OCI-LY7 (cell line): ENCODE measurements around the gene RNU6-8. TPM values are rescaled to one million over a fixed set of nuclear protein-coding genes. Genes with fewer than 3 reads are reported as not detected.

Experiments
- BruUV-seq: library from RNA; stranded (reverse); fragments of 400-500 nt; replicated peaks from 2 replicates; lab custom pipeline; 2021; lab: Mats Ljungman, UMichigan
- CTCF ChIA-PET: fragments of 300-600 bp; sonication (Branson Sonifier 250); formaldehyde crosslinking; loops from one replicate; lab custom pipeline; 2022; ENCODE audit warnings: antibody characterized with exemption; ENCODE audit not compliant: unreplicated experiment; lab: Charles Lee
- POLR2A ChIA-PET: fragments of 300-600 bp; sonication (Branson Sonifier 250); formaldehyde crosslinking; loops from one replicate; lab custom pipeline; 2022; ENCODE audit warnings: antibody characterized with exemption; lab: Charles Lee
- DNase-seq: peaks from one replicate; pipeline ENCODE4 v3.0.0-alpha.2; 2015; ENCODE audit warnings: low spot score
- H2AFZ ChIP-seq: fragments of 200-600 bp; sonication (generic), shearing (Covaris generic); 2 replicates; pipeline ENCODE4 v1.6.1; 2014; ENCODE audit warnings: mild to moderate bottlenecking, antibody characterized with exemption, low read length, moderate library complexity
- H3K27ac ChIP-seq: fragments of 200-600 bp; sonication (generic); 2 replicates; pipeline ENCODE4 v1.5.1; 2014; ENCODE audit warnings: mixed run types, low read depth, mild to moderate bottlenecking, moderate library complexity, low read length, inconsistent platforms; ENCODE audit not compliant: poor library complexity, severe bottlenecking
- H3K36me3 ChIP-seq: fragments of 200-600 bp; sonication (generic); 2 replicates; pipeline ENCODE4 v1.6.1; 2014; ENCODE audit warnings: mild to moderate bottlenecking, antibody characterized with exemption, low read length, moderate library complexity, mixed read lengths; ENCODE audit not compliant: insufficient read depth
- H3K4me1 ChIP-seq: fragments of 200-600 bp; sonication (generic); 2 replicates; pipeline ENCODE4 v1.5.1; 2014; ENCODE audit warnings: mild to moderate bottlenecking, low read length; ENCODE audit not compliant: insufficient read depth, poor library complexity, severe bottlenecking
- H3K4me2 ChIP-seq: fragments of 200-600 bp; sonication (generic); 2 replicates; pipeline ENCODE4 v1.6.1; 2014; ENCODE audit warnings: mild to moderate bottlenecking, low read length
- H3K4me3 ChIP-seq: fragments of 200-600 bp; sonication (generic); 2 replicates; pipeline ENCODE4 v1.5.1; 2014; ENCODE audit warnings: mild to moderate bottlenecking, low read depth, low read length; ENCODE audit not compliant: poor library complexity, severe bottlenecking
- H3K79me2 ChIP-seq: fragments of 200-600 bp; sonication (generic); 2 replicates; pipeline ENCODE4 v1.6.1; 2016; ENCODE audit warnings: low read depth, mild to moderate bottlenecking, low read length, moderate library complexity, mixed read lengths; ENCODE audit not compliant: insufficient read depth
- H3K9me2 ChIP-seq: fragments of 200-600 bp; sonication (generic); 2 replicates; pipeline ENCODE4 v1.6.1; 2016; ENCODE audit warnings: mild to moderate bottlenecking, low read length, mixed read lengths; ENCODE audit not compliant: insufficient read depth
- H3K9me3 ChIP-seq: fragments of 200-600 bp; sonication (generic); 2 replicates; pipeline ENCODE4 v1.6.1; 2014; ENCODE audit warnings: mild to moderate bottlenecking, mixed run types, low read length, mixed read lengths
- H4K20me1 ChIP-seq: fragments of 200-600 bp; sonication (generic); 2 replicates; pipeline ENCODE4 v1.6.1; 2014; ENCODE audit warnings: mild to moderate bottlenecking, antibody characterized with exemption, low read length, moderate library complexity, mixed read lengths; ENCODE audit not compliant: insufficient read depth
- EZH2phosphoT487 ChIP-seq: fragments of 200-600 bp; sonication (generic); IDR thresholded peaks from 2 replicates; pipeline ENCODE4 v1.6.1; 2018; ENCODE audit warnings: low read depth, borderline replicate concordance, mild to moderate bottlenecking, mixed run types, antibody characterized with exemption, low read length, moderate library complexity, mixed read lengths
- intact Hi-C: fragments of 100-400 bp; cut with micrococcal nuclease; formaldehyde crosslinking; loops from one replicate; pipeline ENCODE4 v1.10.0; 2022; ENCODE audit not compliant: unreplicated experiment
- total RNA-seq, 2 experiments: library from RNA; depleted of rRNA in 1 of 2; stranded (reverse); fragments of >200 nt in 1 of 2; shearing (Covaris generic) in 1 of 2; gene quantifications; 2 replicates each; pipeline ENCODE4 v1.2.3, GENCODE V29; 2014 to 2022
- TF ChIP-seq, protein P1 (sequence below): fragments of 200-600 bp; sonication (generic); conservative IDR thresholded peaks from 2 replicates; pipeline ENCODE4 v1.5.1; 2014; ENCODE audit warnings: mild to moderate bottlenecking, antibody characterized with exemption, low read length, moderate library complexity, mixed read lengths

RNU6-8 gene
- total RNA-seq, 2 experiments from 2014 or later = not detected

DNA sequence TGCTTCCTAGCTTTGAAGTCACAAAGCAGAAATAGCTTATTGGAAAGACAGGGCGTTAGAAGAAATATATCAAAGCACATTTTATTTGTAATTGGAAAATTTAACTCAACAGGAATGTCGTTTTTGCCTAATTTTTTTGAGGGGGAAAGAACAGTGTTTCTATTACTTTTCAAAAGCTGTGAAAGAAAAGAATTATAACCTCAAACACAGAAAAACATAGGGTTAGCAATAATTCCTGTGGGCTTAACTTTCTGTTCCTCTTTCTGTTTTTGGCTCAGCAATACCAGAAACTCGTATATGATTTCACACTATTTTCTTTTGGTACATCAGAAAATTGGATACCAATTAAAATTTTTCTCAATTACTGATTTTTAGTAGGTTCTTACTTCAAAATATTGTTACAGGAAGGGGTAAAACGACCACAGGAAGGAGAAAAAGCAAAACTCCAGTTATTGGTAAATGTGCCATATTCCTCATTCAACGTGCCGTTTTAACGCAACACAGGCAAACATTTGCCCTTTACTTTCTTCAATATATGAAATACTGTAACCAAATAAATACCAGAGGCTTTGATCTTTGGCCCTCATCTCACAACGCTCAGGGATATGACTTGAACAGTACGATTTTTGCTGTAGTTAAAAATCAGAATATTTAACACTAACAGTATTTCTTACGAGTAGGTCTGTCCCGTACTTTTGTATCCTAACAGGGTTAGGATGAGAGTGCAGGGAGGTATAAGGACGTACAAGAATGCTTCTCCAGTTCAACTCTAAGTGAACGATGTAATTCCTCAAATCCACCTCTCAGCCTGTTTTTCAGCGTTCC is 2.5 kb downstream of the RNU6-8 start:
- TF ChIP-seq, protein P1, sequence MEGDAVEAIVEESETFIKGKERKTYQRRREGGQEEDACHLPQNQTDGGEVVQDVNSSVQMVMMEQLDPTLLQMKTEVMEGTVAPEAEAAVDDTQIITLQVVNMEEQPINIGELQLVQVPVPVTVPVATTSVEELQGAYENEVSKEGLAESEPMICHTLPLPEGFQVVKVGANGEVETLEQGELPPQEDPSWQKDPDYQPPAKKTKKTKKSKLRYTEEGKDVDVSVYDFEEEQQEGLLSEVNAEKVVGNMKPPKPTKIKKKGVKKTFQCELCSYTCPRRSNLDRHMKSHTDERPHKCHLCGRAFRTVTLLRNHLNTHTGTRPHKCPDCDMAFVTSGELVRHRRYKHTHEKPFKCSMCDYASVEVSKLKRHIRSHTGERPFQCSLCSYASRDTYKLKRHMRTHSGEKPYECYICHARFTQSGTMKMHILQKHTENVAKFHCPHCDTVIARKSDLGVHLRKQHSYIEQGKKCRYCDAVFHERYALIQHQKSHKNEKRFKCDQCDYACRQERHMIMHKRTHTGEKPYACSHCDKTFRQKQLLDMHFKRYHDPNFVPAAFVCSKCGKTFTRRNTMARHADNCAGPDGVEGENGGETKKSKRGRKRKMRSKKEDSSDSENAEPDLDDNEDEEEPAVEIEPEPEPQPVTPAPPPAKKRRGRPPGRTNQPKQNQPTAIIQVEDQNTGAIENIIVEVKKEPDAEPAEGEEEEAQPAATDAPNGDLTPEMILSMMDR = no peak
- TF ChIP-seq EZH2phosphoT487 = no peak
- Histone ChIP-seq H4K20me1 (no peaks in the 10 kb centered on the region), H2AFZ (peak overlapping the region; percentile 97; the same call in 1 of the 2 replicates), H3K9me3 (no peaks in the 10 kb centered on the region), H3K4me3 (peak overlapping the region; percentile 80), H3K4me1 (peaks cover 35% of the 10 kb centered on the region), H3K4me2 (peak overlapping the region; percentile 96), H3K36me3 (no peaks in the 10 kb centered on the region), H3K9me2 (no peaks in the 10 kb centered on the region), H3K27ac (peak overlapping the region; percentile 61), H3K79me2 (no peaks in the 10 kb centered on the region)
- DNase-seq = peak; percentile 30
- intact Hi-C loops = loop anchor here (1.0 to 10.0 kb wide), 6 partner anchors 10 to 1638 kb away; partner anchors contain the start of genes DTD2, HECTD1, NUBPL and SCFD1
- BruUV-seq = no TSS peak
- ChIA-PET CTCF (no interaction called here), POLR2A (interaction anchor here (0.6 to 1.4 kb wide), 3 partner anchors 9 to 144 kb away, joined by 3 to 5 read pairs (median 4); partner anchors contain the start of gene ARHGAP5)

DNA sequence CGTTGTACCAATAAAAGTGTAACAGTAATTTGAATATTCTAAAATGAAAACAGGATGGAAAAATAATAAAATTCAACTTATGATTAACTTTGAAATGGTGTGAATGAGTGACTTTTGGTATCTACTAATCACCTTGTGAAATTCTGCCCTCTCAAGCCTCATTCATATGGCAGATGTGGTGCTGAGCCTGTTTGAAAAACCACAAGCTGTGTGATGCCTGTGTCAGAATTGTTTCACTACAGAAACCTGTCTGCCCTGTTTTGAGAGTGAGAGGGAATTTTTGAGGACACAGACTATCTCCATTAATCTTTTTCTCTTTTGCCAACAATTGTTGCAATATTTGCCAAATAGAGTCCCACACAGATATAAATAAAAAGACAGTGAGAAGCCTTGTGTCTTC is 5.2 kb downstream of the RNU6-8 start:
- no peak overlapping the region for H3K4me2 ChIP-seq
- DNase-seq = no peak
- H4K20me1 ChIP-seq = no peaks in the 10 kb centered on the region
- H3K9me3 ChIP-seq = no peaks in the 10 kb centered on the region
- no TSS peak for BruUV-seq
- H3K27ac ChIP-seq = no peak overlapping the region
- no peak overlapping the region for H3K4me3 ChIP-seq
- intact Hi-C loops = no loop called here
- H3K4me1 ChIP-seq = peaks cover 26% of the 10 kb centered on the region
- H2AFZ ChIP-seq = no peak overlapping the region
- no peaks in the 10 kb centered on the region for H3K36me3 ChIP-seq
- ChIA-PET POLR2A (interaction anchor here (1.2 kb wide), 1 partner anchor 10 kb away, joined by 4 read pairs; no protein-coding TSS in a partner anchor), CTCF (no interaction called here)
- no peaks in the 10 kb centered on the region for H3K9me2 ChIP-seq
- no peaks in the 10 kb centered on the region for H3K79me2 ChIP-seq
- no peak for TF ChIP-seq EZH2phosphoT487
- TF ChIP-seq, protein P1 = no peak

GRCh38 chr14:32195636-32196035 is 7.4 kb downstream of the RNU6-8 start:
- POLR2A ChIA-PET = no interaction called here
- H4K20me1 ChIP-seq = no peaks in the 10 kb centered on the region
- no peak for DNase-seq
- no peaks in the 10 kb centered on the region for H3K79me2 ChIP-seq
- H3K9me3 ChIP-seq = no peaks in the 10 kb centered on the region
- peaks cover 12% of the 10 kb centered on the region for H3K4me1 ChIP-seq
- H3K36me3 ChIP-seq = no peaks in the 10 kb centered on the region
- H3K4me3 ChIP-seq = no peak overlapping the region
- intact Hi-C loops = no loop called here
- H2AFZ ChIP-seq = no peak overlapping the region
- no peak overlapping the region for H3K27ac ChIP-seq
- H3K4me2 ChIP-seq = no peak overlapping the region
- H3K9me2 ChIP-seq = no peaks in the 10 kb centered on the region
- no TSS peak for BruUV-seq
- no peak for TF ChIP-seq EZH2phosphoT487
- TF ChIP-seq, protein P1 = no peak
- CTCF ChIA-PET = no interaction called here
